A549 (cell line): ENCODE data around the gene CLDN7.

Experiments
- MYC ChIP-seq: IDR thresholded peaks from 2 replicates; pipeline ENCODE4 v1.6.1; 2012; ENCODE audit warnings: mild to moderate bottlenecking, inconsistent platforms, low read length, improper control_type of control experiment, borderline replicate concordance
- POLR2A ChIP-seq: IDR thresholded peaks from 2 replicates; pipeline ENCODE4 v1.6.1; 2012; ENCODE audit warnings: mild to moderate bottlenecking, low read length

GRCh38 chr17:7279448-7279847 is 17.2 kb upstream of the CLDN7 start:
- TF ChIP-seq POLR2A (no peak), MYC (no peak)
